Tibial nerve (tissue), 4 donors: ENCODE measurements around the gene SUGCT. TPM values are rescaled to one million over a fixed set of nuclear protein-coding genes. Genes with fewer than 3 reads are reported as not detected.

Experiments used
- DNase-seq, 2 donors: peaks; one replicate each; pipeline ENCODE4 v3.0.0-alpha.2; 2019; ENCODE audit warnings: low spot score in 2 of 2
- H3K27ac ChIP-seq, 4 donors: fragments of 200-600 bp; sonication (generic) in 3 of 4; one replicate each; pipeline ENCODE4 v1.5.1; 2017 to 2019; ENCODE audit warnings: mild to moderate bottlenecking in 1 of 4
- H3K27me3 ChIP-seq, 2 donors: fragments of 200-600 bp; sonication (generic) in 1 of 2; one replicate each; pipeline versions ENCODE4 v1.5.1 to v1.6.0; 2017 to 2019
- H3K36me3 ChIP-seq, 3 donors: fragments of 200-600 bp; sonication (generic); one replicate each; pipeline ENCODE4 v1.5.1; 2018 to 2019
- H3K4me1 ChIP-seq, 4 donors: fragments of 200-600 bp; sonication (generic) in 3 of 4; one replicate each; pipeline ENCODE4 v1.5.1; 2017 to 2019
- H3K4me3 ChIP-seq, 4 donors: fragments of 200-600 bp; sonication (generic) in 3 of 4; one replicate each; pipeline ENCODE4 v1.5.1; 2017 to 2019; ENCODE audit warnings: mild to moderate bottlenecking in 1 of 4, moderate library complexity in 1 of 4
- H3K9me3 ChIP-seq, 4 donors: fragments of 200-600 bp; sonication (generic) in 3 of 4; one replicate each; pipeline ENCODE4 v1.5.1; 2017 to 2019
- CTCF ChIP-seq, 5 experiments: fragments of 200-600 bp in 3 of 5; fragments of 450-650 bp in 2 of 5; sonication (generic) in 3 of 5; IDR thresholded peaks; one replicate each; pipeline ENCODE4 v1.5.1; 2016 to 2019; ENCODE audit warnings: antibody characterized with exemption in 5 of 5, mild to moderate bottlenecking in 3 of 5, moderate library complexity in 2 of 5
- EP300 ChIP-seq, 2 donors: sonication (generic); formaldehyde crosslinking; IDR thresholded peaks; one replicate each; pipeline ENCODE4 v1.6.1; 2017; ENCODE audit warnings: antibody characterized with exemption in 2 of 2, mild to moderate bottlenecking in 1 of 2
- POLR2A ChIP-seq, 2 donors: fragments of 450-650 bp; IDR thresholded peaks; one replicate each; pipeline ENCODE4 v1.6.1; 2017; ENCODE audit warnings: antibody characterized with exemption in 2 of 2, mild to moderate bottlenecking in 2 of 2, moderate library complexity in 2 of 2
- WGBS, 2 donors: methylation state at CpG; one replicate each; pipeline ENCODE4 v1.1.5; 2018; 5-methylcytosine and 5-hydroxymethylcytosine counted together
- total RNA-seq, 4 donors: library from RNA; depleted of rRNA; stranded (reverse); fragments of >200 nt; gene quantifications; one replicate each; pipeline ENCODE4 v1.1.0, GENCODE V29; 2016

The SUGCT gene
- total RNA-seq, 4 donors from 2014 or later = 2.7 to 20.8 (median 6.2) TPM

- Histone ChIP-seq H3K27me3 (no peaks in the 10 kb centered on the region), H3K4me1 (no peaks in the 10 kb centered on the region), H3K36me3 (no peaks in the 10 kb centered on the region), H3K27ac (no peak overlapping the region), H3K9me3 (no peaks in the 10 kb centered on the region), H3K4me3 (no peak overlapping the region)
- DNase-seq = no peak
- TF ChIP-seq CTCF (IDR thresholded peaks at IDR 0.05) = no peak
- TF ChIP-seq EP300 (IDR thresholded peaks at IDR 0.05) = no peak
- no peak for TF ChIP-seq POLR2A (IDR thresholded peaks at IDR 0.05)
- 61 to 62% methylated on average over 3 of the region's 3 CpGs for WGBS, 2 donors
These were observed 505.8 kb downstream of the SUGCT start for GRCh38 chr7:40640566-40640965.

- no peak for TF ChIP-seq POLR2A (IDR thresholded peaks at IDR 0.05)
- no peak for TF ChIP-seq EP300 (IDR thresholded peaks at IDR 0.05)
- TF ChIP-seq CTCF (IDR thresholded peaks at IDR 0.05) = no peak
- DNase-seq = no peak
- no peak overlapping the region for H3K4me3 ChIP-seq
- 80 to 81% methylated on average over 7 of the region's 7 CpGs for WGBS, 2 donors
- no peak overlapping the region for H3K27ac ChIP-seq
- no peaks in the 10 kb centered on the region for H3K4me1 ChIP-seq
- H3K36me3 ChIP-seq = no peaks in the 10 kb centered on the region
- H3K27me3 ChIP-seq = no peaks in the 10 kb centered on the region
- no peaks in the 10 kb centered on the region for H3K9me3 ChIP-seq
These were observed 506.9 kb downstream of the SUGCT start for GRCh38 chr7:40641701-40642100.

GRCh38 chr7:40643664-40644063 is 508.9 kb downstream of the SUGCT start:
- TF ChIP-seq CTCF (IDR thresholded peaks at IDR 0.05) (no peak), POLR2A (IDR thresholded peaks at IDR 0.05) (no peak), EP300 (IDR thresholded peaks at IDR 0.05) (no peak)
- Histone ChIP-seq H3K9me3 (no peaks in the 10 kb centered on the region), H3K4me1 (no peaks in the 10 kb centered on the region), H3K4me3 (no peak overlapping the region), H3K27me3 (no peaks in the 10 kb centered on the region), H3K27ac (no peak overlapping the region), H3K36me3 (no peaks in the 10 kb centered on the region)
- DNase-seq = no peak
- 79% methylated on average over 7 of the region's 7 CpGs for WGBS, 2 donors

GRCh38 chr7:40644454-40645188 is 509.8 kb downstream of the SUGCT start:
- Histone ChIP-seq H3K4me3 (no peak overlapping the region), H3K36me3 (no peaks in the 10 kb centered on the region), H3K4me1 (no peaks in the 10 kb centered on the region), H3K27me3 (no peaks in the 10 kb centered on the region), H3K27ac (no peak overlapping the region), H3K9me3 (no peaks in the 10 kb centered on the region)
- 82 to 83% methylated on average over 15 of the region's 15 CpGs for WGBS, 2 donors
- DNase-seq = no peak
- TF ChIP-seq EP300 (IDR thresholded peaks at IDR 0.05) (no peak), POLR2A (IDR thresholded peaks at IDR 0.05) (no peak)

- H3K9me3 ChIP-seq = no peaks in the 10 kb centered on the region
- no peak overlapping the region for H3K4me3 ChIP-seq
- no peak for DNase-seq
- no peaks in the 10 kb centered on the region for H3K36me3 ChIP-seq
- no peaks in the 10 kb centered on the region for H3K4me1 ChIP-seq
- H3K27ac ChIP-seq = no peak overlapping the region
- H3K27me3 ChIP-seq = no peaks in the 10 kb centered on the region
- 71 to 79% methylated on average over 4 of the region's 4 CpGs for WGBS, 2 donors
- TF ChIP-seq CTCF (IDR thresholded peaks at IDR 0.05) (no peak), POLR2A (IDR thresholded peaks at IDR 0.05) (no peak), EP300 (IDR thresholded peaks at IDR 0.05) (no peak)
These were observed 510.4 kb downstream of the SUGCT start for GRCh38 chr7:40645197-40645596.
